ENCODE results near the gene GH2. TPM values are rescaled to one million over a fixed set of nuclear protein-coding genes. Genes with fewer than 3 reads are reported as not detected.

Gene GH2
- total RNA-seq, 1 donor from 2014 or later = not detected

Other genes starting within 250 kb of the GH2 start
- 637 and 645 TPM in 2 replicates for gene LIMD2, start 181.8 kb downstream of the GH2 start, total RNA-seq
- gene STRADA, start 140.1 kb downstream of the GH2 start, total RNA-seq = 55.6 and 60.6 TPM in 2 replicates
- 67.0 and 71.2 TPM in 2 replicates for gene CCDC47, start 108.3 kb downstream of the GH2 start, total RNA-seq
- gene DDX42, start 107.8 kb downstream of the GH2 start, total RNA-seq = 132 and 135 TPM in 2 replicates
- gene PSMC5, start 54.5 kb downstream of the GH2 start, total RNA-seq = 165 and 169 TPM in 2 replicates
- gene FTSJ3, start 54.3 kb downstream of the GH2 start, total RNA-seq = 57.7 and 64.8 TPM in 2 replicates
- gene SMARCD2, start 39.3 kb downstream of the GH2 start, total RNA-seq = 137 and 143 TPM in 2 replicates
- gene CSH2, start 8.3 kb downstream of the GH2 start, total RNA-seq = not detected in 2 replicates
- not detected in 2 replicates for gene CSH1, start 14.6 kb upstream of the GH2 start, total RNA-seq
- not detected in 2 replicates for gene CSHL1, start 29.3 kb upstream of the GH2 start, total RNA-seq
- not detected in 2 replicates for gene GH1, start 36.9 kb upstream of the GH2 start, total RNA-seq
- gene CD79B, start 50.4 kb upstream of the GH2 start, total RNA-seq = 44.8 and 52.5 TPM in 2 replicates
- gene SCN4A, start 91.0 kb upstream of the GH2 start, total RNA-seq = 0.25 and 0.56 TPM in 2 replicates
- 2.2 and 3.0 TPM in 2 replicates for gene PRR29, start 116.4 kb upstream of the GH2 start, total RNA-seq
- 69.1 and 70.0 TPM in 2 replicates for gene ICAM2, start 138.7 kb upstream of the GH2 start, total RNA-seq
- gene ERN1, start 248.2 kb upstream of the GH2 start, total RNA-seq = 139 and 143 TPM in 2 replicates

All from T-helper 1 cell treated with Interleukin-12 subunit alpha and Interleukin-12 subunit beta and Interleukin-4 antibody, amounts not matched to agents 30 ng/mL and 1 ng/mL, for 36 hours (primary cell).